Panc1 (cell line): ENCODE measurements around the gene TJP2. TPM values are rescaled to one million over a fixed set of nuclear protein-coding genes. Genes with fewer than 3 reads are reported as not detected.

Source experiments
- ATAC-seq: fragments of 200-7000 bp; cut with Tn5 transposase; 2 replicates; pipeline ENCODE4 v1.9.1; 2020; ENCODE audit warnings: mild to moderate bottlenecking, moderate library complexity
- BruUV-seq: library from RNA; stranded (reverse); fragments of 400-500 nt; replicated peaks from 2 replicates; lab custom pipeline; 2021; lab: Mats Ljungman, UMichigan
- CTCF ChIA-PET: fragments of 300-600 bp; sonication (Branson Sonifier 250); formaldehyde crosslinking; loops from one replicate; lab custom pipeline; 2022; ENCODE audit warnings: antibody characterized with exemption; lab: Charles Lee
- POLR2A ChIA-PET: fragments of 300-600 bp; sonication (Branson Sonifier 250); formaldehyde crosslinking; loops from one replicate; lab custom pipeline; 2022; ENCODE audit warnings: antibody characterized with exemption; lab: Charles Lee
- DNase-seq: peaks from one replicate; pipeline ENCODE4 v3.0.0-alpha.2; 2010; ENCODE audit warnings: low read depth, low spot score
- H3K27ac ChIP-seq: 2 replicates; pipeline ENCODE4 v1.5.1; 2011; ENCODE audit warnings: mild to moderate bottlenecking, low read length, inconsistent platforms
- H3K27me3 ChIP-seq: fragments of 200-500 bp; sonication (Bioruptor generic); 2 replicates; pipeline ENCODE4 v1.6.0; 2014; ENCODE audit warnings: low read length, inconsistent platforms; ENCODE audit not compliant: control insufficient read depth, insufficient read depth
- H3K36me3 ChIP-seq: fragments of 200-500 bp; sonication (Bioruptor generic); 2 replicates; pipeline ENCODE4 v1.5.1; 2014; ENCODE audit warnings: inconsistent platforms, mild to moderate bottlenecking, low read length, moderate library complexity; ENCODE audit not compliant: control insufficient read depth, insufficient read depth
- H3K4me1 ChIP-seq: 2 replicates; pipeline ENCODE4 v1.5.1; 2011; ENCODE audit warnings: inconsistent platforms, mild to moderate bottlenecking, low read length, moderate library complexity; ENCODE audit not compliant: control insufficient read depth, insufficient read depth
- H3K4me3 ChIP-seq, 2 experiments: 2 replicates each; pipeline ENCODE4 v1.5.1; 2011 to 2012; ENCODE audit warnings: low read depth in 2 of 2, low read length in 2 of 2, mild to moderate bottlenecking in 2 of 2, inconsistent platforms in 1 of 2, moderate library complexity in 1 of 2
- H3K9me3 ChIP-seq: fragments of 200-500 bp; sonication (Bioruptor generic); 2 replicates; pipeline ENCODE4 v1.5.1; 2014; ENCODE audit warnings: low read depth, mild to moderate bottlenecking, inconsistent platforms, low read length, moderate library complexity; ENCODE audit not compliant: control insufficient read depth, insufficient read depth
- POLR2AphosphoS5 ChIP-seq: IDR thresholded peaks from 2 replicates; pipeline ENCODE4 v1.6.1; 2012; ENCODE audit warnings: mild to moderate bottlenecking, low read depth, low read length, moderate library complexity
- SIN3A ChIP-seq: IDR thresholded peaks from 2 replicates; pipeline ENCODE4 v1.6.1; 2012; ENCODE audit warnings: low read depth, mild to moderate bottlenecking, low read length, moderate library complexity, borderline replicate concordance; ENCODE audit not compliant: insufficient read depth
- TCF7L2 ChIP-seq: IDR thresholded peaks from 2 replicates; pipeline ENCODE4 v1.6.1; 2011; ENCODE audit warnings: mild to moderate bottlenecking, low read depth, low read length, inconsistent platforms
- in situ Hi-C: cut with HindIII; loops from 2 replicates; pipeline ENCODE4 v1.10.0; 2016; ENCODE audit warnings: low sequenced_read_pairs, low pct_unique_long_range_greater_than_20kb
- intact Hi-C: fragments of 100-400 bp; cut with micrococcal nuclease; formaldehyde crosslinking; loops from one replicate; pipeline ENCODE4 v1.10.0; 2022; ENCODE audit not compliant: unreplicated experiment
- total RNA-seq: library from RNA; stranded (reverse); gene quantifications from one replicate; pipeline ENCODE4 v1.2.1, GENCODE V29; 2021; ENCODE audit not compliant: unreplicated experiment
- TF ChIP-seq, protein P1 (sequence below): fragments of 450-650 bp; IDR thresholded peaks from 2 replicates; pipeline ENCODE4 v1.5.1; 2017; ENCODE audit warnings: mild to moderate bottlenecking
- TF ChIP-seq, protein P2 (sequence below), 2 experiments: IDR thresholded peaks; 2 replicates each; pipeline ENCODE4 v1.6.1; 2011 to 2012; ENCODE audit warnings: low read depth in 2 of 2, control low read depth in 1 of 2, low read length in 1 of 2, mild to moderate bottlenecking in 1 of 2, moderate library complexity in 1 of 2; ENCODE audit not compliant: insufficient read depth in 1 of 2

TJP2 gene
- total RNA-seq, 1 experiment from 2014 or later, result 40.2 TPM

DNA sequence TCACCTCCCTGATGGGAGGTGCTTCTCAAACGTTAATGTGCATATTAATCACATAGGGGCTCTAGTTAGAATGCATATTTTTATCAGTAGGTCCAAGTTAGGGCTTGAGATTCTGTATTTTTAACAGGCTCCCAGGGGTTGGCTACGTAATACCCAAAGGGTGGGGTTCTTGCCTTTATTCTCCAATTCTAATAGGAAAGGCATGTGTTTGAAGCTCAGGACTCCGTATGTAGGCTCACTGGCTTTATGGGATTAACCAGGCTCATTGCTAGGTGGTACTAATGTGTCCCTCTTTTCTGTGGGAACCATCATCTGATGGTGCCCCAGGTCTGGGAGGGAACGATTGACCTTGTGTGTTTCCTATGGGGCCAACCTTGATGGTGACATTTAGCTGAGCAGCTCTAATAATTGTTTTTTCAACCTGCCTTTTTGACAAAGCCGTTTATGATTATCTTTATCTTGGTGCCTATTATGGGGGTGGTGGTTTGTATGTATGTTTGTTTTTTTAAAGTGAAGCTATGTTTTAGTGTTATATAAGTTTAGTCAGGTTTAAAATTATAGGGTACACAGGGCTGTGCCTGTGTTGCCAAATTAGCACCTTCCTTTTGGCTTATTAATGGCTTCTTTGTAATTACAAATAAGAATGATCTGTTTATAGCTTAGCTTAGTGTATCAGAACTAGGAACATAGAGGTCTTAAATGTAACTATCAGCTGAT lies 20.8 kb downstream of the TJP2 start:
- in situ Hi-C loops (no loop called here), intact Hi-C loops (no loop called here)
- TF ChIP-seq POLR2AphosphoS5 (no peak), SIN3A (no peak), TCF7L2 (no peak)
- TF ChIP-seq, protein P1, sequence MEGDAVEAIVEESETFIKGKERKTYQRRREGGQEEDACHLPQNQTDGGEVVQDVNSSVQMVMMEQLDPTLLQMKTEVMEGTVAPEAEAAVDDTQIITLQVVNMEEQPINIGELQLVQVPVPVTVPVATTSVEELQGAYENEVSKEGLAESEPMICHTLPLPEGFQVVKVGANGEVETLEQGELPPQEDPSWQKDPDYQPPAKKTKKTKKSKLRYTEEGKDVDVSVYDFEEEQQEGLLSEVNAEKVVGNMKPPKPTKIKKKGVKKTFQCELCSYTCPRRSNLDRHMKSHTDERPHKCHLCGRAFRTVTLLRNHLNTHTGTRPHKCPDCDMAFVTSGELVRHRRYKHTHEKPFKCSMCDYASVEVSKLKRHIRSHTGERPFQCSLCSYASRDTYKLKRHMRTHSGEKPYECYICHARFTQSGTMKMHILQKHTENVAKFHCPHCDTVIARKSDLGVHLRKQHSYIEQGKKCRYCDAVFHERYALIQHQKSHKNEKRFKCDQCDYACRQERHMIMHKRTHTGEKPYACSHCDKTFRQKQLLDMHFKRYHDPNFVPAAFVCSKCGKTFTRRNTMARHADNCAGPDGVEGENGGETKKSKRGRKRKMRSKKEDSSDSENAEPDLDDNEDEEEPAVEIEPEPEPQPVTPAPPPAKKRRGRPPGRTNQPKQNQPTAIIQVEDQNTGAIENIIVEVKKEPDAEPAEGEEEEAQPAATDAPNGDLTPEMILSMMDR, result no peak
- TF ChIP-seq, protein P2, sequence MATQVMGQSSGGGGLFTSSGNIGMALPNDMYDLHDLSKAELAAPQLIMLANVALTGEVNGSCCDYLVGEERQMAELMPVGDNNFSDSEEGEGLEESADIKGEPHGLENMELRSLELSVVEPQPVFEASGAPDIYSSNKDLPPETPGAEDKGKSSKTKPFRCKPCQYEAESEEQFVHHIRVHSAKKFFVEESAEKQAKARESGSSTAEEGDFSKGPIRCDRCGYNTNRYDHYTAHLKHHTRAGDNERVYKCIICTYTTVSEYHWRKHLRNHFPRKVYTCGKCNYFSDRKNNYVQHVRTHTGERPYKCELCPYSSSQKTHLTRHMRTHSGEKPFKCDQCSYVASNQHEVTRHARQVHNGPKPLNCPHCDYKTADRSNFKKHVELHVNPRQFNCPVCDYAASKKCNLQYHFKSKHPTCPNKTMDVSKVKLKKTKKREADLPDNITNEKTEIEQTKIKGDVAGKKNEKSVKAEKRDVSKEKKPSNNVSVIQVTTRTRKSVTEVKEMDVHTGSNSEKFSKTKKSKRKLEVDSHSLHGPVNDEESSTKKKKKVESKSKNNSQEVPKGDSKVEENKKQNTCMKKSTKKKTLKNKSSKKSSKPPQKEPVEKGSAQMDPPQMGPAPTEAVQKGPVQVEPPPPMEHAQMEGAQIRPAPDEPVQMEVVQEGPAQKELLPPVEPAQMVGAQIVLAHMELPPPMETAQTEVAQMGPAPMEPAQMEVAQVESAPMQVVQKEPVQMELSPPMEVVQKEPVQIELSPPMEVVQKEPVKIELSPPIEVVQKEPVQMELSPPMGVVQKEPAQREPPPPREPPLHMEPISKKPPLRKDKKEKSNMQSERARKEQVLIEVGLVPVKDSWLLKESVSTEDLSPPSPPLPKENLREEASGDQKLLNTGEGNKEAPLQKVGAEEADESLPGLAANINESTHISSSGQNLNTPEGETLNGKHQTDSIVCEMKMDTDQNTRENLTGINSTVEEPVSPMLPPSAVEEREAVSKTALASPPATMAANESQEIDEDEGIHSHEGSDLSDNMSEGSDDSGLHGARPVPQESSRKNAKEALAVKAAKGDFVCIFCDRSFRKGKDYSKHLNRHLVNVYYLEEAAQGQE (IDR thresholded peaks at IDR 0.05; ENCODE audit: insufficient read depth in 1 of 2, low read depth in 2 of 2, low read length in 1 of 2), result no peak
- peaks cover 6% of the 10 kb centered on the region for H3K4me1 ChIP-seq
- DNase-seq (no peak), ATAC-seq (no peak)
- CTCF ChIA-PET, result interaction anchor here (1.1 kb wide), 1 partner anchor 65 kb away, joined by 3 read pairs; no protein-coding TSS in a partner anchor
- POLR2A ChIA-PET, result no interaction called here
- no peak overlapping the region for H3K27ac ChIP-seq
- no peaks in the 10 kb centered on the region for H3K9me3 ChIP-seq
- BruUV-seq, result no TSS peak
- H3K4me3 ChIP-seq, result no peak overlapping the region
- H3K36me3 ChIP-seq, result no peaks in the 10 kb centered on the region
- no peaks in the 10 kb centered on the region for H3K27me3 ChIP-seq

DNA sequence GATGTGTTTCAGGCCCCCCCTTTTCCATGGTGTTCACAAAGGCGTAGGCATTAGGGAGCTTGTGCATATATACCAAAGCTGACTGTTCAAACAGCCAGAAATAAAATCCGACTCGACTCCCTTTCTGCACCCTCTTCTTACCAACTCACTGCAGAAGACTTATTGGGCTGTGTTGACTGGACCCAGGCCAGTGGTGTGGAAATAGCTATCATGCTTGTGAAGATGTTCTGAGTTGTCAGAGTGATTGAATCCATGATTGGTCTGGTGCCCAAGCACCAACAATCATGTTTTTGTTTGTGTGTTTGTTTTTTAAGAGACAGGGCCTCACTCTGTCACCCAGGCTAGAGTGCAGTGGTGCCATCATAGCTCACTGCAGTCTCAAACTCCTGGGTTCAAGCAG lies 21.6 kb downstream of the TJP2 start:
- intact Hi-C loops, result no loop called here

More for the DNA sequence above, 21.6 kb downstream of the TJP2 start:
- Histone ChIP-seq H3K9me3 (no peaks in the 10 kb centered on the region), H3K27me3 (no peaks in the 10 kb centered on the region), H3K36me3 (no peaks in the 10 kb centered on the region), H3K4me3 (no peak overlapping the region), H3K4me1 (peaks cover 4% of the 10 kb centered on the region; the same call in 1 of the 2 replicates), H3K27ac (no peak overlapping the region)
- TF ChIP-seq SIN3A, result no peak
- TF ChIP-seq, protein P2 (IDR thresholded peaks at IDR 0.05; ENCODE audit: insufficient read depth in 1 of 2, low read depth in 2 of 2, low read length in 1 of 2), result no peak
- no peak for TF ChIP-seq POLR2AphosphoS5
- TF ChIP-seq, protein P1, result no peak
- TF ChIP-seq TCF7L2, result no peak
- no TSS peak for BruUV-seq
- ChIA-PET CTCF (no interaction called here), POLR2A (no interaction called here)
- in situ Hi-C loops, result no loop called here
- DNase-seq (no peak), ATAC-seq (no peak)
